ENCODE measurements around the gene DNPEP.

Gene DNPEP

GRCh38 chr2:219426068-219426443, 38.3 kb upstream of the DNPEP start:
- ChIA-PET CTCF (no interaction called here), POLR2A (ENCODE audit: low non-redundant PET) (no interaction called here)
- TF ChIP-seq CTCF (conservative IDR thresholded peaks at IDR 0.05; ENCODE audit: low read depth): no peak
- no peak overlapping the region for H3K27ac ChIP-seq
- no peak for DNase-seq (ENCODE audit: low spot score)

GRCh38 chr2:219425238-219426067, 37.7 kb upstream of the DNPEP start:
- POLR2A ChIA-PET (ENCODE audit: low non-redundant PET): no interaction called here
- H3K27ac ChIP-seq: no peak overlapping the region
- no peak for TF ChIP-seq CTCF (conservative IDR thresholded peaks at IDR 0.05; ENCODE audit: low read depth)
- no peak for DNase-seq (ENCODE audit: low spot score)
- CTCF ChIA-PET: no interaction called here

GRCh38 chr2:219423652-219424377, 36.1 kb upstream of the DNPEP start:
- H3K27ac ChIP-seq: no peak overlapping the region
- ChIA-PET POLR2A (ENCODE audit: low non-redundant PET) (no interaction called here), CTCF (interaction anchor here (0.6 kb wide), 1 partner anchor 110 kb away, joined by 3 read pairs; no protein-coding TSS in a partner anchor)
- no peak for TF ChIP-seq CTCF (conservative IDR thresholded peaks at IDR 0.05; ENCODE audit: low read depth)
- no peak for DNase-seq (ENCODE audit: low spot score)

- H3K27ac ChIP-seq: no peak overlapping the region
- DNase-seq (ENCODE audit: low spot score): no peak
- TF ChIP-seq CTCF (conservative IDR thresholded peaks at IDR 0.05; ENCODE audit: low read depth): no peak
- ChIA-PET POLR2A (ENCODE audit: low non-redundant PET) (no interaction called here), CTCF (no interaction called here)
These were observed 35.3 kb upstream of the DNPEP start for GRCh38 chr2:219422952-219423534.

- POLR2A ChIA-PET (ENCODE audit: low non-redundant PET): no interaction called here
- DNase-seq (ENCODE audit: low spot score): no peak
These were observed 33.6 kb upstream of the DNPEP start for GRCh38 chr2:219421323-219421722.

More at GRCh38 chr2:219421323-219421722, 33.6 kb upstream of the DNPEP start:
- no peak overlapping the region for H3K27ac ChIP-seq
- no peak for TF ChIP-seq CTCF (conservative IDR thresholded peaks at IDR 0.05; ENCODE audit: low read depth)
- CTCF ChIA-PET: interaction anchor here (0.7 kb wide), 1 partner anchor 59 kb away, joined by 4 read pairs; no protein-coding TSS in a partner anchor

Measured in RWPE1 (cell line).